ENCODE data around the gene PRKCH.
"Not testable (repeated sequence)": the region's sequence is repeated elsewhere in the genome, so short reads cannot be mapped to it uniquely, and the experiment has no call there.

The PRKCH gene

DNA sequence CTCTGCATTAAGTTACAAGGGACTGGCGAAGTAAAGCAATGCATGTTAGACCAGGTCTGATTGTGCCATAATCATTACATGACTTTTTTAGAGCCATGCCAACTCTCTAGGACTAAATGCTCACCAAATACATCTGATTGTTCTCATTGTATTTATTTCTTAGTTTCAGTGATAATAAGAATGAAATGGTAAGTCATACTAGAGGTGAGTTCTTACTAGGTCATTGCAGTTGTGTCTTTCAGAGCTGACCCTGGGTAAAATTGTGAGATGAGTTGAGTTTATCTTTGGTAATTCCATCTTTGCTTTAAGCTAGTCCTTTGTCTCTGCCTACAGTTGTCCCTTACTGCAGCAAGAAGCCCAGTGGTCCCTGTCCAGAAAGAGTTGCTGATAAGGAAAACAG is 73.2 kb downstream of the PRKCH start:
- no peak for DNase-seq (ENCODE audit: low read depth)

DNA sequence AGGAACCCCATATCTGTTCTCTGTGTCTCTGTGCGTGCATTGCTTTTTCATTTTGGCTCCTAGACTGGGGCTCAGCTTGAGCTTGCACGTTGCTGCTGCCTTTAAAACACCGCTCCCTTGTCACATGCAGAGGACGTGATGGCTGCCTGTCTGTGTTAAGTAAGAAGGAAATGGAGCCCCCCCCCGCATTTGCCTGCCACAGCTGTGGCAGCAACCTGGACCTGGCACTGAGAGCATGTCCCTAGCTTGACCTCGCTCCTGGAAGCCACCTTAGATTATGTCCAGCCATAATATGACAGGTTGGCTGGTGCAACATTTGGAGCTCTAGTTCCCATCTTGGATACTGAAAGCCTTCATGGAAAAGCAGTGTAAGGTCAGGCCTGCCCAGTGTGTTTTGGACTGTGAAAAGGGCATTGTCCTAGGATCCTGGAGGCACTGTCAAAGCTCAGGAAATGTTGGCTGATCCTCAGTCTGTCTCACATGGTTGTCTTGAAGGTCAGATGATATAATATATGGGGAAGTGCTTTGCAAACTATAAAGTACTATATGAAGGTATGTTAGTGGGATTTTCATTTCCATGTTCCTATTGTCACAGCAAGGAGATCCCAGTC is 73.8 kb downstream of the PRKCH start:
- DNase-seq (ENCODE audit: low read depth) = no peak

DNA sequence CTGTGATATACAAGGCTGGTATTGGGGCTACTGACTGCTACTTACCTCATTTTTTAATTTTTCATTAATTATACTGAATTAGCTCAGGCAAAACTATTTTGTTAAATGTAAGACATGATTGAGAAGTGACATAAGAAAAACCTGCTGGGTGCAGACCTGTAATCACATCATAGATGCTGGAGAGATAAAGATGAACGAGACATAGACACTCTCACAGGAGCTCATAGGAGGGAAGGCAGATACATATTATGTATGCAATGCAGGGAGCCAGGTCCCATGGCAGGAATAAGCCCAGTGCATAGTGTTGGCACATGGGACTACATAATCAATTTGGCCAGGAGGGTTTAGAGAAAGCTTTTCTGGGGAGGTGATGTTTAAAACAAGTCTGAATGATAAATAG is 74.9 kb downstream of the PRKCH start:
- DNase-seq (ENCODE audit: low read depth) = no peak

DNA sequence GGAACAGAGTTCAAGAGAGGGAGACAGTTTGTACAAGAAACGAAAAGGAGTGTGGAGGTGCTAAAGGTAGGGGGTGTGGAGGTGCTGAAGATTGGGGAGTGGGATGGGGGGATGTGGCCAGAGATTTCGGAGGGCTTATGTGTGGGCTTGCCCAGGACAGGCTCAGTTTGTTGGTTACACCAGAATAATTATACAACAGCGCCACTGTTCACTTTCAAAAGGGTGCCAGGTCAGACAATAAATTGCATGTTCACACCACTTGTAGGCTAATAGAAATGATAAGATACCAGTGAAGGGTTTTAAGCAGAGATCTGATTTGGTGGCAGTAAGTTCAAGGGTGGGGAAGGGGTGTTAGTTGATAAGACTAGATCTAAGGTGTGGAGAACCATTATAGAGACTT is 75.3 kb downstream of the PRKCH start:
- DNase-seq (ENCODE audit: low read depth) = no peak

DNA sequence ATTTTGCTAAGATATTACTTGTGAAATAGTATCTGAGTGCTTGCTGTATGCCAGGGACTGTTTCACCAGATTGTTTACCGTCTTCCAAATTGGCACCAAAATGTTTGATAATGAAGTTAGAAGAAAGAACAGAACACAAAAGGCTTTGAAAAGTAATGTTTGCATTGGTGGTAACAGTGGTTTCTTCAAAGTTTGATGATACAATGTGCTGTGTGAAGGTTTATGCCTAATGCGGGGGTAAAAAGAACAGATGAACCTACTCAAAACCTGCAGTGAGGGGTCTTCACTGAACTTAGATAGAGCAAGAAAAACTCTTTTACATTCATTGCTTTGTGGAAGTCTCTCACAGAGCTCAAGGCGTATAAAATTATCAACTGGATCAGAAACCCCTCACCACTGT is 76.2 kb downstream of the PRKCH start:
- DNase-seq (ENCODE audit: low read depth) = no peak

DNA sequence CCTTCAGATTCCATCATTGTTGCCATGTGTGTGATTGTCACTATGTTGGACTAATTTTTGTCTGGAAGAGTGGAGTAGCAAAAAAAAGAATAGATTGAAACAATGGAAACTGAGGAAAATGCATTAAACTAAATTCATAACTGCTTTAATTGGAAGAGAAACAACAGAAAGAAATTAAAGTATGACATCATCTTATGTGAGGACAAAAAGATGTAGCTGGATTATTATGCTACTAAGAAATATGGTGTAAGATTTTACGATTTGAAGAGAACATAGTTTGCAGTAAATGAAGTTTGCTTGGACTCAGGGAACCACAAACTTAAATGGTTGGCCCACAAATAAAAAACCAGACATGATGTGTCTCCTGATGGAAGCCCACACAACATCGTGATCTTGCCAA is 76.8 kb downstream of the PRKCH start:
- no peak for DNase-seq (ENCODE audit: low read depth)

DNA sequence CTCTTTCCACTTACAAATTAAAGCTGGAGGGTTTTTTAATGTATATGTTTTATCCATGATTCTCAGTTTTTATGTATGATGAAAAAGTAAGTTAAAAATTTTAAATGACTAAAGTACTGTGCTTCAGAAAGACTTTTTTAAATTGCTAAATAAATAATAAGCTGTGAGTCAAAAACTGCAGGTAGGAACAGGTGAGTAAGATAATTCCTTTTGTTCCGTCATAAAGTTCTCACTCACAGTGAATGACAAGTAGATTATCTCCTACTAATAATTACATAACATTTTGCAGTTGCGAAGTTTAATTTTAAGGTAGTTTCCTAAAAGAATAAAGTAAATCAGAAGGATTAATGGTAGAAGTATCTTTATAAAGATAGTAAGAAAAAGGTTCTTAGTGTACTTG is 78.0 kb downstream of the PRKCH start:
- no peak for DNase-seq (ENCODE audit: low read depth)

DNA sequence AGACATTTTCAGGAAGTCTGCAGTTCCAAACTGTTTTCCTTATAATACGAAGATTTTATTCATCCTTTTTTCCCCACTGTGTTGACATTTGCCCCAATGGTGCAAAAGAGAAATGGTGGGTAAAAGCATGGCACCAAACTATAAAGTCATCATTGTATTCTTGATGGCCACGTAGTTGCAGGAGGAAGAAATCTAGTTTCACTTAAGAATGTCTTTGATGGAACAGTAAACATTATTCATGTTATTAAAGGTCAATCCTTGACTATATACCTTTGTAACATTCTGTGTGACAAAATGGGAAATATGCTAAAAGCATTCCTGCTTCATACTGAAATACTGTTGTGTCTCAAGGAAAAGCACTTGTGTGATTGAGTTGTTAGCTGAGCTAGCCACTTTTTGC is 80.1 kb downstream of the PRKCH start:
- no peak for DNase-seq (ENCODE audit: low read depth)

DNA sequence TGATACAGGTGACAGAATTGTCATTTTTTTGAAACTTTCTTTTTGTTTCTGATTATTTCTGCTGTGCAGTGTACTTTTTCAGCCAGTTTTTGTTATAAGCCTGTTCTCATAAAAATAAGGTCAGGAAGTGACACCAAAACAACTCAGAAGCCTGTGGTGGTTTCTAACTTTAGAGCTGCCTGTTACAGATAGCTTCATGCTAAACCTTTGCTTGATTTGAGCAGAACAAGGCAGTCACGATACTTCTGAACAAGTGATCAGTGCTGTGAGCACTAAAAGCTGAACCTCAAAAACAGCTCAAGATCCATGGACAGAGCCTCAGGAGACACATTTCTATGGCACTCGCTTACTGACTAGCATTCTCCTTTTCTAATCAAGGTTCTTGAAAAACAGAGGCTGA is 82.0 kb downstream of the PRKCH start:
- DNase-seq (ENCODE audit: low read depth) = no peak

DNA sequence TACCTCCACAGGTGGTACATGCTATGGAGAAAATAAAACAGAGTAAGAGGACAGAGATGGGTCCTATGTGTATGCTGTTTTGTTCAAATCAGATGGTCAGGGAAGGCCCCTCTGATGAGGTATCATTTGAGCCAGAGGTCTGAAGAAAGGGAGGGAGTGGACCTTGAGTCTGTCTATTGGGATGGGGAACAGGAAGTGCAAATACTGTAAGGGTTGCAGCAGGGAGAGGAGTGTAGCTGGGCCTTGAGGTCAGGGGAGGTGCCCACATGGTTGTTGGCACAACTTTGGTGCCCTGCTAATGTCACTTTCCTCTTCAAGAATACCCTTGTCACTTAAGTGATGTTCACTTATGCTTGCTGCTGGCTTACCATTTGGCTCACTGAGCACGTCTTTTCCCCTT is 83.3 kb downstream of the PRKCH start:
- no peak for DNase-seq (ENCODE audit: low read depth)

DNA sequence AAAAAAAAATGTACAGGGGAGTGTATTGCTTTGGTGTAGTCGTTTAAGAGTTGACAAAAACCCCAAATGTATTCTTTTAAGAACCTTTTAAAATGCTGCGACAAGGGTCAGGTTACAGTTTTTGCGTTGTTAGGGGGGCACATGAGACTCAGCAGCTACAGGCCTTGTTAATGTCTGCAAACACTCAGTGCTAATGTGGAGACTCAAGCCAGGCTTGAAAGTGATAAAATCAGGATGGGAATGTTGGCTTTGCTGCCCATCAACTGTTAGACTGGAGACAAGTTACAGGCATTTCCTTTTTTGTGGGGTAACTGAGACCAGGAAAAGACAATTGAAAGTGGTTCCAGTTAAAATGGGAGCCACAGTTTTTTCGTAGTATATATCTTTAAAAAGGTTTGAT is 84.8 kb downstream of the PRKCH start:
- DNase-seq (ENCODE audit: low read depth) = no peak

DNA sequence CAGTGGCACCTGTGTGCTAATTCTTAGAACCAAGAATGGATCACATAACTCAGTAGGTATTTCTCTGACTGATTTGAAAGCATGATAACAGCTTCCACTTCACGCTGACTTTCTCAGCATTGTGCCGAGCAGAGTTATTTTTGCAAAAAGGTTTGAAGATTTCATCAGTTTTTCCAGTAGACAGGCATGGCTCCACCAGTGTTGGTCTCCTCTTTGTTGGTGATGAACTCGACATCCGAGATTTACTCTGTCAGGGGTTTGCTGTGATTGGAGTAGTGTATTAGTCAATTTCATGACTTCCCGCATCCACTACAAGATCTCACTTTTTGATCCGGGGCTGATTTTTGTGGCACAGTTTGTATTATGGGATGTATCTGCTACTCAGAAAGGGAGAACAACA is 85.3 kb downstream of the PRKCH start:
- DNase-seq (ENCODE audit: low read depth) = no peak

DNA sequence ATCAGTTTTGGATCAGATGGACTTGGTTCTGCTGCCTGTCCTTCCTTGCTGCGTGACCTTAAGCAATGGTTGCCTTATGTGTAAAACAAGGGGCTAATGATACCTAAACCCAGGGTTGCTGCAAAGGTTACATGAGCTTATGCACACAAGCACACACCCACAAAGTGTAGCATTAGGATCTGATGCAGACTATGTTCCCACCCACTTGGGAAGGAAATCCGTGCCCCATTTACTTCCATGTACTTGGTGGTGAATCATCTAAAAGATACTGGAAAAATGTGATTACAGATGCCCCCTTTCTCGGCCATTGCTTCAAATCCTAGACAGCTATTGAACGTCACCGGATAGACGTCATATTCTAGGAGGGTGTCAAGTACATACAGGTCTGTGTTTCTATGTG is 87.1 kb downstream of the PRKCH start:
- no peak for DNase-seq (ENCODE audit: low read depth)

DNA sequence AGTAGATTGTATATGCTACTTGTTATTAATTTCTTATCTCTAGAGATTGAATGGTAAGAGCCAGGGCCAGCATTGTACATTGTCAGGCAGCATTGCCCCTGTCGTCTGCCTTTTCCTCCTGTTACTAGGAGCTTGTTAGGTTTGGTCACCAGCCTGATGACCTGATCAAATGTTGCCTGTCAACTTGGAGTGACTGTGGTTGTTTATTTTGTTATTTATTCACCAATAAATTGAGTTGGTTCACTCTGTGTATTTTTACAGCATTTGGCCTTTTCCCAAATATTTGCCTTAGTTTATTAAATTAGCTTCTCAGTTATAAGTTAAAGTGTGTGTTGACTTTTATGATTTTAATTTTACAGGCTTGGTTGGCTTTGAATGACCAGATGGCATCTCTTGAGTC is 88.4 kb downstream of the PRKCH start:
- DNase-seq (ENCODE audit: low read depth) = no peak

DNA sequence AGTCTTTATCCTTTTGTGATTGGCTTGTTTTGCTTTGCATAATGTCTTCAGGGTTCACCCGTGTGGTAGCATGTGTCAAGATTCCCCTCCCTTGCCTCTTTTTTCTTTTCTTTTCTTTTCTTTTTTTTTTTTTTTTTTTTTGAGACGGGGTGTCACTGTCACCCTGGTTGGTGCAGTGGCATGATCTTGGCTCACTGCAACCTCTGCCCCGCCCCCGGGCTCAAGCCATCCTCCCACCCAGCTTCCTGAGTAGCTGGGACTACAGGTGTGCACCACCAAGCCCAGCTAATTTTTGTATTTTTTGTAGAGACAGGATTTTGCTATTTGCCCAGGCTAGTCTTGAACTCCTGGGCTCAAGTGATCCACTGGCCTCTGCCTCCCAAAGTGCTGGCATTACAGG is 94.6 kb downstream of the PRKCH start:
- not testable (repeated sequence) for DNase-seq (ENCODE audit: low read depth)

DNA sequence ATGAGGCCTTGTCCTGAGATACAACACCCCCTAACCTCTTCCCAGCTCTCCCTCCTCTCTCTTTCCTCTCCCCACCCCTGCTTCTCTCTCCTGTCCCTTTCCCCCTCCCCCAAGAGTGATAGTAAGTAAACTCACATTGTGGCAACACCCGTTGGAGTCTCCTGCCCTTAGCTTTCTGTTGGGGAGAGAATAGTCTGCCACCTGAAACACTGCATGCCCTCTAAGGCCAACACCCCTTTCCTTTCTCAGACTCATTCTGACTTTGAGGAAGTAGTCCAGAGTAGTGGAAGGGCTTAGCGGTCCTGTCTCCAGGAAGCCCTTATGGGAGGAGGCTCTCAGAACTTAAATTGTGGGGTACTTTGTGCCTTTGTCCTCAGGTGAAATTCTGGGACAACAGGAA is 95.2 kb downstream of the PRKCH start:
- no peak for DNase-seq (ENCODE audit: low read depth)

DNA sequence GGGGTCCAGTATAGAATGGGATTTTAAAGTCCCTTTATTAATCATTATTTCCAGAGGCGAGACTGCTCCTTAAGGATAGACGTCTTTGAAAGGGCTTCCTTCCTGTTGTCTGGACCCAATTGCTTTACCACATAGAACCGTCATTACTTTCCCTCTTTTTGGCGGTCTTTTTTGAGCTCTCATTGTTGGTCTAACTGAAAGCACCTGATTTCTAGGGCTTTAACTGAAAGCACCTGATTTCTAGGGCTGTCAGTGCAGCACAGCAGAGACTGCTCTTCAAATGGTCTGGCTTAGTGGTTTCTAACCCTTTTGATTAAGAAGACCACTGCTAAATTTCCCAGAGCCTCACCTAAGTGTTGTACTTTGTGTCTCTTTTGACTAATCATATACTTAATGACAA is 95.8 kb downstream of the PRKCH start:
- no peak for DNase-seq (ENCODE audit: low read depth)

DNA sequence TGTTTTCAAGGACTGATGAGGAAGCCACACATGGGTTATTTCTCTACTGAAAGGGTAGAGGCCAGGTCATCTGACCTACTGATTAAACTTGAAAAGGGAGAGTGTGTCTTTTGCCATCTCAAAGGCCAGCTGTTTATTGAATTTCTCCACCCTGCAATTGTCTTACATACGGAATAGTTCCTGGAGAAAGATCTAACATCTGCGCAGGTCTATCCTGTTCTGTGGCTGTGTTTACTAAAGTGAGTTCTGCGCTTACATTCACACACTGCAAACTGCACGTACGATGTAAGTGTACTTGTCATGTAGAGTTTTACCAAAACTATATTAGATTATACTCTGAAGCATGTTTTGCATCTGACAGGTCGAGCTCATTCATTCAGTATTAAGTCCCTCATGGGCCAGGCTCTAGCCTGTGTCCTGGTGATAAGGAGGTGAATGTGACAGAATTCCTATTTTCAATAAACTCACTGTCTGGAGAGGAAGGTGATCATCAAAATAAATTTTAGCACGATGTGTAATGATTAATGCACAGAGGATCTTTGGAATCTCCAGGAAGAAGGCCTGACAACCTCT is 96.6 kb downstream of the PRKCH start:
- DNase-seq (ENCODE audit: low read depth) = no peak

DNA sequence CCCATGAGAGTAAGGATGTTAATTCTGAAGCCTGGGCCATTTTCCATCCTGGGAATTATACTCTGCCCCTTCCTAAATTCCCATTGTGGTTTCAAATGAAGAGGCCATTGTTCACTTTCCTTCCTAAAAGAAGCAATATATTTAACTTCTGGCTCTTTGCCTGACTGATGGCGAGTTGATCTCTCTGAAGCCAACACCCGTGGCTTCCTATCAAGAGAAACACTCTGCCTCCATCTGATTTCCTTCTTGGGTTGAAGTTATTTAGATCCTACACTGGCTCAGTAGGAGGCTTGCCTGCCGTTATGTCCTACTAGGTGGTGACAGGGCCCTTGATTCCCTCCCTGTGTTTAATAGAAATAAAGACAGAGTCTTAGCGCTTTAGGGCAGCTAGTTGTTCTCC is 97.4 kb downstream of the PRKCH start:
- no peak for DNase-seq (ENCODE audit: low read depth)

DNA sequence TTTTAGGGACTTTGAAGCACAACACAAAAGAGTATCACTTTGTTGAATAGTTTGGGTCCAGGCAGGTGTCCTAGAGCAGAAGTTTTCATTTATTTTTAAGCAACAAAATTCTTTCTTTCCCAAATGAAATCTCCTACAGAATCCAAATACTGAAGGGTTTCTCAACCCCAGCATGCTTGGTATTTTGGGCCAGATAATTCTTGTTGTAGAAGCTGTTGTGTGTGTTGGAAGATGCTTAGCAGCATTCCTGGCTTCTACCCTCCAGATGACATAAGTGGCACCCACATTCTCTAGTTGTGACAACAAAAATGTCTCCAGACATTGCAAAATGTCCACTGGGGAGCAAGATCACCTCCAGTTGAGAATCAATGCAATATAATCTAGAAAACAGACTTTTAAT is 97.8 kb downstream of the PRKCH start:
- DNase-seq (ENCODE audit: low read depth) = no peak

DNA sequence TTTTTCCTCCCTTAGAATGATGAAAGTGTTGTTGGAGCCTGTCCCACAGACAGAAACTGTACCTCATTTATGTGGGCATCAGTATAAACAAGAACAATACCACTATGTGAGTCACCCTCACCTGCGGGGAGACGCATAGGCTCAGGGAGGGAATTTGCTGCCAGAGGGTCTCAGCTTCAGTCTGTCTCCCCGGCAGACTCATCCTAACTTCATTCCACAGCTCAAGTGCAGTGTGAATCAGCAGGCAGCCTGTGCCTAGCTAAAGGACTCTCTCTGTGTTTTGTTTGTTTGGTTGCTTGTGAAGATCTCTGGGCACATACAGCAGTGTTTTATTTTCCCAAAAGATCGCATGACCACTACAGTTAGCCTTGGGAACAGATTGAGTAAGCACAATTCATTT is 98.9 kb downstream of the PRKCH start:
- DNase-seq (ENCODE audit: low read depth) = peak; percentile 41

DNA sequence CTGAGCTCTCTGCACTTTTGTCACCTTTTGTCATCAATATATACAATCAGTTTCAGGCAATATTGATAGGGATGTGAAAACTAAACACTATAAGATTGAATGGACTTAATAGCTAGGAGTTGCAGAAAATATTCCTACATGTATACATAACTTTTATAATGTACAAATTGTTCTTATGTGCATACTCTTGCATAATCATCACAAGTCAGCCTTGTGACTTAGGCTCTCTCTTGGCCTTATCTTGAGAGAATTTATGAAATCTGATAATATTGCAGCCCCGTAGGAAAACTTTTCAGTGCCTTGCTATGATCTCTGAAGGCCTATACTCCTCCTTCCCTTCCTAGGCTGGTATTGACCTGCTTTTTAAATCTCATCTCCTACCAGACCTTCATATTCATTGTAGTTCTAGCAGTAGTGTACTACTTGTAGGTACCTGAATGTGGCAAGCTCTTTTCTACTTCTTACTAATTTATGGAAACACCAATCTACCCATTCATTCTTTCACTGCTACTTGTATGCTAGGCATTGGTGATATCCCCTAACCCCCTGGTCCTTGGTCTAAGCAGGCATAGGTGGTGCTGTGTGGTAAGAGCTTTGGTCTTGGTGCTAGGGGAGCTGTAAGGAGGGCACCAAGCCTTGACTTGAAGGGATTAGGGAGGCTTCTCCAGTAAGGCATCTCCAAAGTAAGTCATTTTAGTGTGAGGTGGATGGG is 100.0 kb downstream of the PRKCH start:
- DNase-seq (ENCODE audit: low read depth) = no peak

DNA sequence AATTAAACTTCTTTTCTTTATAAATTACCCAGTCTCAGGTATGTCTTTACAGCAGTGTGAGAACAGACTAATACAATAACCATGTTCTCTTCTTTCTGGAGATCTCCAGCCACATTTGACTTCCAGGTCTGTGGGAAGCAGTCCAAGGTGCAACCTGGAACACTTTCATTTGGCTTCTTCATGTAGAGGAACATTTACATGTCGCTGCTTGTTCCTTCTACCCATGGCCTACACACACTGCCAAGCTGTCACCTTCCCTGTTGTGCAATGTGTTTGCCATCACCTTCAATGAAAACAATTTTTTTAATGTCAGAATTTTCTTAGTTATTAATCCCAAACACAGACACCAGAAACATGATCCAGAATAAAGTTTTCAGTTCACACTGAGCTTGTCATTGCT is 104.7 kb downstream of the PRKCH start:
- no peak for DNase-seq (ENCODE audit: low read depth)

DNA sequence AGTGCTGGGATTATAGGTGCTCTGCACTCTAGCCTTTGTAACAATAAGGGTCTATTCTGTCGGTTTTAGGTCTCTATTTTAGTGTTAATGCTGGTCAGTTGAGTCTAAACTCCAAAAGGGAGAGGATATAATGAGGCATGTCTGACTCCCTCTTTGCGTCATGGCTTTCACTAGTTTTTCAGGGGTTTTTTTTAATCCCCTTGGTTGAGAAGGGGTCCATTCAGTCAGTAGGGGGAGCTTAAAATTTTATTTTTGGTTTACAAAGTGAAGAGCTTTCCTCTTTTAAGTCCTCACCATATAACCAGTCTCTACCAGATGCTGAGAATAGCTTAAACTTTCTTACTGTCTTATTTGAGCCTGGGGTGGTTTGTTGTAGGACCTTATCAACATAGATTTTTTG is 106.9 kb downstream of the PRKCH start:
- no peak for DNase-seq (ENCODE audit: low read depth)

Data from ELR (cell line).